ENCODE measurements around the gene LAMC3. TPM values are rescaled to one million over a fixed set of nuclear protein-coding genes. Genes with fewer than 3 reads are reported as not detected.

LAMC3 gene
- total RNA-seq, 2 donors from 2014 or later, result 16.7 to 41.2 TPM

GRCh38 chr9:130981756-130982137 is 27.2 kb upstream of the LAMC3 start:
- no peak overlapping the region for H3K4me3 ChIP-seq (ENCODE audit: low read length)
- no peak overlapping the region for H3K27ac Mint-ChIP-seq
- no peaks in the 10 kb centered on the region for H3K4me1 ChIP-seq (ENCODE audit: control insufficient read depth, insufficient read depth, low read length)
- H3K9ac ChIP-seq (ENCODE audit: extremely low read depth, low read length, poor library complexity, severe bottlenecking), result no peak overlapping the region
- H3K9me3 Mint-ChIP-seq, result no peaks in the 10 kb centered on the region
- no peaks in the 10 kb centered on the region for H3K27me3 Mint-ChIP-seq (ENCODE audit: insufficient read depth)
- no peaks in the 10 kb centered on the region for H3K36me3 ChIP-seq (ENCODE audit: control insufficient read depth, insufficient read depth, low read length)
- WGBS, 2 experiments (ENCODE audit: insufficient coverage in 1 of 2, insufficient read length in 1 of 2), result 80 to 83% methylated on average over 10 to 14 of the region's 14 CpGs
- no peaks in the 10 kb centered on the region for H3K4me1 Mint-ChIP-seq
- H3K27ac ChIP-seq (ENCODE audit: low read depth, low read length), result no peak overlapping the region
- H3K36me3 Mint-ChIP-seq (ENCODE audit: low read depth), result no peaks in the 10 kb centered on the region
- no peaks in the 10 kb centered on the region for H3K9me3 ChIP-seq (ENCODE audit: control insufficient read depth, low read length)
- no peak overlapping the region for H3K4me3 Mint-ChIP-seq
- no peak for TF ChIP-seq CTCF (conservative IDR thresholded peaks at IDR 0.05)
- DNase-seq, result no peak
- H3K27me3 ChIP-seq (ENCODE audit: control insufficient read depth, insufficient read depth, low read length, poor library complexity, severe bottlenecking), result no peaks in the 10 kb centered on the region

GRCh38 chr9:130982636-130983358 is 26.2 kb upstream of the LAMC3 start:
- Mint-ChIP-seq H3K4me3 (no peak overlapping the region), H3K9me3 (no peaks in the 10 kb centered on the region), H3K4me1 (no peaks in the 10 kb centered on the region), H3K27me3 (ENCODE audit: insufficient read depth) (no peaks in the 10 kb centered on the region), H3K27ac (no peak overlapping the region), H3K36me3 (ENCODE audit: low read depth) (no peaks in the 10 kb centered on the region)
- Histone ChIP-seq H3K4me1 (ENCODE audit: control insufficient read depth, insufficient read depth, low read length) (no peaks in the 10 kb centered on the region), H3K9me3 (ENCODE audit: control insufficient read depth, low read length) (no peaks in the 10 kb centered on the region), H3K27me3 (ENCODE audit: control insufficient read depth, insufficient read depth, low read length, poor library complexity, severe bottlenecking) (no peaks in the 10 kb centered on the region), H3K9ac (ENCODE audit: extremely low read depth, low read length, poor library complexity, severe bottlenecking) (no peak overlapping the region), H3K36me3 (ENCODE audit: control insufficient read depth, insufficient read depth, low read length) (no peaks in the 10 kb centered on the region), H3K4me3 (ENCODE audit: low read length) (no peak overlapping the region), H3K27ac (ENCODE audit: low read depth, low read length) (no peak overlapping the region)
- no peak for TF ChIP-seq CTCF (conservative IDR thresholded peaks at IDR 0.05)
- DNase-seq, result no peak
- 90 to 91% methylated on average over 7 to 25 of the region's 25 CpGs for WGBS, 2 experiments (ENCODE audit: insufficient coverage in 1 of 2, insufficient read length in 1 of 2)

- H3K4me1 ChIP-seq (ENCODE audit: control insufficient read depth, insufficient read depth, low read length), result no peaks in the 10 kb centered on the region
- Mint-ChIP-seq H3K27ac (no peak overlapping the region), H3K4me3 (no peak overlapping the region), H3K27me3 (ENCODE audit: insufficient read depth) (no peaks in the 10 kb centered on the region), H3K4me1 (no peaks in the 10 kb centered on the region), H3K9me3 (no peaks in the 10 kb centered on the region), H3K36me3 (ENCODE audit: low read depth) (no peaks in the 10 kb centered on the region)
- no peak overlapping the region for H3K4me3 ChIP-seq (ENCODE audit: low read length)
- H3K9ac ChIP-seq (ENCODE audit: extremely low read depth, low read length, poor library complexity, severe bottlenecking), result no peak overlapping the region
- no peak for DNase-seq
- no peaks in the 10 kb centered on the region for H3K9me3 ChIP-seq (ENCODE audit: control insufficient read depth, low read length)
- no peaks in the 10 kb centered on the region for H3K36me3 ChIP-seq (ENCODE audit: control insufficient read depth, insufficient read depth, low read length)
- no peak for TF ChIP-seq CTCF (conservative IDR thresholded peaks at IDR 0.05)
- no peaks in the 10 kb centered on the region for H3K27me3 ChIP-seq (ENCODE audit: control insufficient read depth, insufficient read depth, low read length, poor library complexity, severe bottlenecking)
- WGBS, 2 experiments (ENCODE audit: insufficient coverage in 1 of 2, insufficient read length in 1 of 2), result 75 to 93% methylated on average over 3 to 6 of the region's 6 CpGs
- no peak overlapping the region for H3K27ac ChIP-seq (ENCODE audit: low read depth, low read length)
These were observed 25.7 kb upstream of the LAMC3 start for GRCh38 chr9:130983359-130983670.

Data from endodermal cell (in vitro differentiated cells).